Measurements from ENCODE around the gene LRMDA. TPM values are rescaled to one million over a fixed set of nuclear protein-coding genes. Genes with fewer than 3 reads are reported as not detected.

LRMDA gene
- total RNA-seq, 1 donor from 2014 or later = not detected

DNA sequence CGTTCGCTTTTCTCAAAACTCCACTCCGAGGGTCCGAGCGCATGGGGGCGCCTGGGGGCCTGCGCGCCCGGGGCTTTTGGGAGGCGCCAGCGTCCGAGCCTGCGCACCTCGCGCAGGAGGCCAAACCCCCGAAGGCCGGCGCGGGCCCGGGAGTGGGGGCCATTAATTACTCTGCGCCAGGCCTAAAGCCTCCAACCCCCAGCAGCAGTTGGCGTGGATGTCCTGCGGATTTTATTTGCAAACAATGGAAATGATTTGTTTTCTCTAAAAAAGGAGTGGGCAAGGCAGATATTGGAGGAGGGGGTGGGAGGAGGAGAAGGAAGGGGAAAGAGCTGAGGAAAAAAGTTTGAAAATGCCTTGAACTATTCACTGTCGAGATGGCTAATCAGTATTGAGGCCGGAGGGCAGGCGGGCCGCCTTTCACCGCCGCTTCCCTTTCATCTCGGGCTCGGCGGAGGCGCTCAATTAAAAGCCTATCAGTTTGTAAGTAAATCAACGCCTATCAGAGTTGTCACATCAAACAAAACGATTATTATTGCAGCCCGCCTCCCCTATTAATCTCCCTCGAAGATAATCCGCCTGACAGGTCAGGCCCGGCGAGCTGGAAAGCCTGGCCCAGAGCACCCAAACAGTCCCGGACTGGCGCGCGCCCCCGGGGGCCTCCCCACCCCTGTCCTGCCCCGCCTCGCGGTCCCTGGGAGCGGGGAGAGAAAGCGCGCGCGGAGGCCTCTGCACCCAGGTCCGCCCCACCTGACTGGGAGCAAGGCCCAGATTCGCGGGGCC is 26.4 kb upstream of the LRMDA start:
- no peak for DNase-seq (ENCODE audit: low spot score)
- no peak overlapping the region for H3K27ac Mint-ChIP-seq
- intact Hi-C loops (cut with micrococcal nuclease) = loop anchor here (5.0 kb wide), 1 partner anchor 632 kb away; no protein-coding TSS in a partner anchor

DNA sequence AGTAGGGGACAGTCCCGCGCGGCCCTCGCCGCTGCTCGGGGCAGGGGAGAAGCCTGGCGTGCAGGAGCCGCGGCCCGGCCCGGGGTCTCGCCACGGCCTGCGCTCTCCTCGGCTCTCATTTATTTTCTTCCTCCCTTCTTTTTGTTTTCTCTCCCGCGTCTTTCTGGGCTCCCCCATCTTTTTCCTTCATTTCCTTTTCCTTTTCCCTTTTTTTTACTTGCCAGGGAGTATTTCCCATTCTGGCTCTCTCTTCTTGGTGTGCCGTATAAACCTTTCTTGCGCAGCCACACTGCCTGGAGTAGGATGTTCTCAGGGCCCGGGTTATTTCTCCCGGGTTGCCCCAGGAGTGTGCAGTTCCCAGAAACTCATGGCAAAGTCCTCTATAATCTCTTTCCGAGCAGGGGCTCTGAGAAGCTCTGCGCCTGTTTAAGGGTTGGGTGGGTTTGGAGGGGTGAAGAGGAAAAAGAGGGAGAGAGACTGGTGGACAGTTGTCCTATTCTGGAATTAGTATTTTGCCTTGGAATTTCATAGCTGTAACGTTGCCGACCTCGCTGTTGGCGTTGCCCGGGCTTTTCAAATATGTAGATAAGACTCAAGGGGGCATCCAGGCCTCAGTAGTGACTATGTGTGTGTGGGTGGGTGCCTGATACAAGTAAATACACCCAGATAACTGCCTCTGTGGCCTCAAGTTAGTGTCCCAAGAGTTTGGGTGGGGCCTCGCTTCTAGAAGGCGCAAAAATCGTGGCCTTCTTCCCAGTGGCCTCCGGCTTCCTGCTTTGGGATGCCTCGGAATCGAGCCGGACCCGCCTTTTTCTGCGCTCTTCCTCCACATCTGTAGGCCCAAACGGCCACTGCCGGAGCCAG is 25.6 kb upstream of the LRMDA start:
- Mint-ChIP-seq H3K4me1 (ENCODE audit: low read depth) (peaks cover 23% of the 10 kb centered on the region), H3K4me3 (ENCODE audit: low read depth) (no peak overlapping the region), H3K27ac (no peak overlapping the region), H3K27me3 (ENCODE audit: low read depth) (peaks cover 69% of the 10 kb centered on the region), H3K9me3 (no peaks in the 10 kb centered on the region), H3K36me3 (ENCODE audit: low read depth) (no peaks in the 10 kb centered on the region)
- intact Hi-C loops (cut with micrococcal nuclease) = no loop called here
- DNase-seq (ENCODE audit: low spot score) = no peak

More for the DNA sequence above, 26.4 kb upstream of the LRMDA start:
- Mint-ChIP-seq H3K27me3 (ENCODE audit: low read depth) (peaks cover 67% of the 10 kb centered on the region), H3K36me3 (ENCODE audit: low read depth) (no peaks in the 10 kb centered on the region), H3K9me3 (no peaks in the 10 kb centered on the region), H3K4me1 (ENCODE audit: low read depth) (peaks cover 27% of the 10 kb centered on the region), H3K4me3 (ENCODE audit: low read depth) (no peak overlapping the region)

DNA sequence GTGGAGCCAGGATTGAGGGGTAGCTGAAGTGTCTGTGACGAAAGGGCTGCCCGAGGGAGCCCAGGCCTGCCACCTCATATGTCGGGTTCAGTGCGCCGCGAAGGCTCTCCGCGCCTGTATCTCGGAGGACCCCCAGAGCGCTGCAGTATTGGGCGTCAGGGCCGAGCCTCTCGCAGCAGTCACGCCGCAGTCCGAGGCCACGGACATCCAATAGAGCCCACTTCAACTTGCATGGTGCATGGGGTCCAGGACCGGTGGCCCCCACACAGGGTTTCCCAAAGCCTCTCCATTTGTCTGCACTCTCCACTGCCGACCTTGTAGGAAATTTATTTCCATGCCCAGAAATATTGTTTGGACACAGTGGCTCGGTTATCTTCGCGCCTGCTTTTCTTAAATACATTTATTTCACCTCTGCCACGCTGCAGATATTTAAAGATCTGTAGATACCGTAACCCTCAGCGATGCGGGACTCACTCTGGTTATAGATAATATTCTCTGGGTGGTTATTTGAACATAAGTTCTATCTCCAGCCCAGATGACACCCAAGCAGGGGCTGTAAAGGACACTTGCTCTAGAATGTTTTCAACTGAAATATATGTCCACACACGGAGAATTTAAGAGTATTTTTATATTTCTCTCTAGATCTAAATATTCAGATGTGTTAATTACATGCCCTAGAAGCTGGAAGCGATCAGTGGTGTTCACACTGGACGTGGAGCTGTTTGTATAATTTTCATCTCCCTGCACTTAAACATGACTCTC is 24.8 kb upstream of the LRMDA start:
- no peaks in the 10 kb centered on the region for H3K9me3 Mint-ChIP-seq
- intact Hi-C loops (cut with micrococcal nuclease) = no loop called here

DNA sequence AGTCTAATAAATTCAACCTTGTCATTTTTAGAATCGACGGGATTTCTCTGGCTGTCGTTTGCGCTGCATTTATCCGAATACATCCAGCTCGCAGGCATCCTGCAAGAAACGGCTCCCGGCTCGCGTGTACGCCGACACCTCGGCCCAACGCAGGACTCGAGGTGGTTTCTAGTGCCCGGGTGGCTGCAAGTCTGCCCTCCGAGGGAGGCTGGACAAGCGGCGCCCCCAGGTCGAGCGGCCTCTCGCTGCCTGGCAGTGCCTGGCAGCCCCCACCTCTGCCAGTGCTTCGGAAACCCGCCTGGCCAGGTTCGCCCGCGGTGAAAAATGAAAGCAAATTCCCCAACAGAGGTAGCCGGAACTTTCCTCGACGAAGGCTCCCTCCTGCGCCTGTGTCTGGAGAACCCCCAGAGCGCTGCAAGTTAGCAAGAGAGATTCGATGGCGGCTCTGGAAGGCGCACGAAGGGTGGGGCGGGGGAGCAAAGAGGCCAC is 24.2 kb upstream of the LRMDA start:
- no peak overlapping the region for H3K27ac Mint-ChIP-seq
- peaks cover 23% of the 10 kb centered on the region for H3K4me1 Mint-ChIP-seq (ENCODE audit: low read depth)
- no peak for DNase-seq (ENCODE audit: low spot score)
- H3K9me3 Mint-ChIP-seq = no peaks in the 10 kb centered on the region
- intact Hi-C loops (cut with micrococcal nuclease) = no loop called here
- H3K27me3 Mint-ChIP-seq (ENCODE audit: low read depth) = peaks cover 73% of the 10 kb centered on the region
- peak overlapping the region; percentile 49 for H3K4me3 Mint-ChIP-seq (ENCODE audit: low read depth)
- H3K36me3 Mint-ChIP-seq (ENCODE audit: low read depth) = no peaks in the 10 kb centered on the region

More for the DNA sequence above, 24.8 kb upstream of the LRMDA start:
- Mint-ChIP-seq H3K4me3 (ENCODE audit: low read depth) (no peak overlapping the region), H3K36me3 (ENCODE audit: low read depth) (no peaks in the 10 kb centered on the region), H3K4me1 (ENCODE audit: low read depth) (peaks cover 23% of the 10 kb centered on the region), H3K27me3 (ENCODE audit: low read depth) (peaks cover 76% of the 10 kb centered on the region), H3K27ac (no peak overlapping the region)
- no peak for DNase-seq (ENCODE audit: low spot score)

DNA sequence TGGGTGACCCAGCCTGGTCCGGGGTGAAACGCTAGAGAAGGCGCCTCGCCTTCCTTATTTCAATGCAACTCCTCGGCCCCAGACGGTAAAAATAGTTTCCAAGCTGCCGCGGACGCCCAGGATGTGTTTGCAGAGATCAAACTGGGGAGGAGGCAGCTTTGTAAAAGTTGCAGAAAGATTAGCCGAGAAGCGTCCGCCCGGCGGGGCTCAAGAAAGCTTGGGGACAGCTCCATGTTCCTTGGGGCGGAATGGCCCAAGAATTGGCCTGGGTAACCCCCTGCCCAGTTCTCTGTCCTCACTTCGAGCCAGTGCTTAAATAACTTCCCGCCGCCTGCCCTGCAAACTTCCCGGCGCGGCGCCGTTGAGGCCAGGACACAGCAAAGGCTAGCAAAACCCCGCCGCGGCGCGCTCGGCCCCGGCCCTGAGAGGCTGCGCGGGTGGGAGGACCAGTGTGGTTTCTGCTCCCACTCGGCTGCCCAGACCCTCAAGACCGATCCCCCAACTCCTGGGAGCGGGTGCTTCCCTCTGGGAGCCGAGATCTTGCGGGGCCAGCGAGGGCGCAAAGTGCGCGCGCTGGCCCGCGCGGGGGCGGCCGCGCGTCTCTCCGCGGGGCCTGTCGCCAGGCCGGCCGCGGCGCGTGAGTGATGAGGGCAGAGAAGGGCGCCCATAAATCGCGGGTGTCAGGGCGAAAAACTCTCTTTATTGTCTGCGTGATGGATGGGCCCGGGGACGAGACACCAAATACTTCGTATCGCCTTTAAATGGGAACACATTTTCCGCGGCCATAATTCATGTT is 23.5 kb upstream of the LRMDA start:
- H3K27ac Mint-ChIP-seq = no peak overlapping the region
- peaks cover 20% of the 10 kb centered on the region for H3K4me1 Mint-ChIP-seq (ENCODE audit: low read depth)
- intact Hi-C loops (cut with micrococcal nuclease) = no loop called here
- no peak for DNase-seq (ENCODE audit: low spot score)
- no peaks in the 10 kb centered on the region for H3K36me3 Mint-ChIP-seq (ENCODE audit: low read depth)
- H3K27me3 Mint-ChIP-seq (ENCODE audit: low read depth) = peaks cover 72% of the 10 kb centered on the region
- H3K4me3 Mint-ChIP-seq (ENCODE audit: low read depth) = peak overlapping the region; percentile 49
- no peaks in the 10 kb centered on the region for H3K9me3 Mint-ChIP-seq

DNA sequence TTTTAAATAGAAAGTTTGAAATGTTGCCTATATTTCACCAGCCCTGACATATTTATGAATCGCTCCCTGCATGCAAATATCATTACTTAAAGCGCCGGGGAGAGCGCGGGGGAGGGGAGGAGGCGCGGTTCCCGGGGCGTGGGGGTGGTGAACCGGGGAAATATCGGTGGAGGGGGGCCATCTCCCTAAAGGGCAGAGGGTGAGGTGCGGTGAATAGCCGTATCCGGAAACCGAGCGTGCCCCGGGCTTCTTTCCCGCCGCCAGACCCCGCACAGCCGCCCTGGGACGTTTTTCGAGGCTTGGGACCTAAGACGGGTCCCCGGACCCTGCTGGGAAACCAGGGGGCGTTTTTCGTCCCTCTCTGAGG is 22.9 kb upstream of the LRMDA start:
- no peaks in the 10 kb centered on the region for H3K36me3 Mint-ChIP-seq (ENCODE audit: low read depth)
- peaks cover 66% of the 10 kb centered on the region for H3K27me3 Mint-ChIP-seq (ENCODE audit: low read depth)
- no peak for DNase-seq (ENCODE audit: low spot score)
- peak overlapping the region; percentile 41 for H3K4me3 Mint-ChIP-seq (ENCODE audit: low read depth)
- peaks cover 16% of the 10 kb centered on the region for H3K4me1 Mint-ChIP-seq (ENCODE audit: low read depth)
- intact Hi-C loops (cut with micrococcal nuclease) = no loop called here
- no peak overlapping the region for H3K27ac Mint-ChIP-seq
- no peaks in the 10 kb centered on the region for H3K9me3 Mint-ChIP-seq

DNA sequence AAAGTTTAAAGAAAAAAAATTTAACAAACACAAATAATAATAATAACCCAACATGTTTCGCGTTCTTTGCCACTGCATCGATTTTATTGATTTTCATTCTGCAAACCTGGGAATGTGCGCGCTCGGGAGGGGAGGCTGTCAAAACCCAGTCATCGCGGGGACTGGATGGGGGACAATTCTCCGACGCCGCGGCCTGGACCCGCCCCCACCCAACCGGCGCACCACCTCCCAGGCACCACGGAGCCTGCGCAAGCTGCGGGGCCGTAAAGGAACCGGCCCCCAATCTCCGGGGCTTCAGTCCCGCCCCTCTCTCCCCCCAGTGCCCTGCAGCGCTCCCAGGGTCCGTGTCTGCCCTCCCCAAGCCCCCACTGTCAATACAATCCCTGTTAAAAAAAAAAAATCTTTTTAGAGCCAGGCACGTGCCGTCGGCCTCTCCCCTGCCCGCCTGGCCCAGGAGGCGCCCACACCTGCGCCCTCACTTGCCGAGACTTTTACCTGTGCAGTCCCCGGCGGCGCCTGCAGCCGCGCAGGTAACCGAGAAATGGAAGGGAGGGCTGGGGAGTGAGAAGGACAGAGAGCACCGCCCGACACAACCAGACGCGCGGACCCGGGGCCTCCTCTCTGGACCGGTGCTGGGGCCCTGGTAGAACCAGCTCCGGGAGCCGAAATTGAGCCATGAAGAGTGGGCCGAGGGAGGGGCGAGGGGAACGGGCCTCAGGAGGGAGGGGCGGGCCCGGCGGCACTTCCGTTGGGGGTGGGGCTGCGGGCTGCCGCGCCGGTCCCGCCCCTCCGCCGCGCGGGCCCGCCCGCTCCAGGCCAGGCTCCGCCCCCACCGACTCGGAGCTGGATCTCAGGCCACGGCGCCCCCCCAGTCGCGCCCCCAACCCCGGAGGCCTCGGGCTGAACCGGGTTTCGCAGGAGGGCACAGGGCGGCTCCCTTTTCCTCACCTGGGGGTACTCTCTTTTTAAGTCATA is 22.2 kb upstream of the LRMDA start:
- Mint-ChIP-seq H3K4me1 (ENCODE audit: low read depth) (peaks cover 12% of the 10 kb centered on the region), H3K4me3 (ENCODE audit: low read depth) (peak overlapping the region; percentile 66), H3K27ac (no peak overlapping the region), H3K36me3 (ENCODE audit: low read depth) (no peaks in the 10 kb centered on the region), H3K27me3 (ENCODE audit: low read depth) (peaks cover 62% of the 10 kb centered on the region), H3K9me3 (no peaks in the 10 kb centered on the region)
- intact Hi-C loops (cut with micrococcal nuclease) = no loop called here
- DNase-seq (ENCODE audit: low spot score) = no peak

DNA sequence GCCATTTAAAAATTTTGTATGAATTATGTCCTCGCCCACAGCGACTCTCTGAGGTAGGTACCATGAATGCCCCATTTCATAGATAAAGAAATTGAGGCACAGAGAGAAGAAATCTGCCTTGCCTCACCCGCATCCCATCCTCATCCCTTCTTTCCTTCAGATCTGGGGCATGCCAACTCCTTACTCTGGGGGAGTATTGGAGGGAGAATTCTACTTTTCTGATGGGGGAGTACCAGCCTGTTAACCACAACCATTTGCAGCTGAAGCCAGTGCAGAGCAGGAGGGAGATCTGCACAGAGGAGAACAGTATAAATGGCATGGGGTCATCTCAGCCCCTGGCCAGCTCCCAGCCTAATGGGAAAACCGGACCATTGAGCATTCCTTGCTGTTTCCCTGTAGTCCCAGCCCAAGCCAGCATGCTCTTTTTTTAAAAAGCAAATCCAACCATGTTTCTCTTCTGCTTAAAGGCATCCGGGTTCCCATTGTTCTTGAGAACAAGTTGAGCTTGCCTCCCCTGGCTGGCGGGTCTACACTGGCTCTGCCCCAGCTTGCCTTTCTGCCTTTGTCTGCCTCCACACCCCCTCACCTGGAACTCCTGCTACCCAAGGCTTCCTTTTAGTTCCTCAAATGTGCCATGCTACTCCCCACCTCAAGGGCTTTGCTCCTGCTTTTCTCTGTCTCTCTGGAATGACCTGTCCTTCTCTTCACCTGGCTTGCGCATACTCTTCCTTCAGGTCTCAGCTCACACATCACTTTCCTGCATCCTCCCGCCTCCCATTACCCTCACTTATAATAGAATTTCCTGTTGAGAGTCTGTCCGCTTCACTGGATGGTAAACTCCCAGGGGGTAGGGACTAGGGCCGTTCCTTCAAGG is 21.1 kb upstream of the LRMDA start:
- Mint-ChIP-seq H3K27me3 (ENCODE audit: low read depth) (peaks cover 59% of the 10 kb centered on the region), H3K4me3 (ENCODE audit: low read depth) (peak overlapping the region; percentile 66), H3K4me1 (ENCODE audit: low read depth) (peaks cover 12% of the 10 kb centered on the region), H3K9me3 (no peaks in the 10 kb centered on the region), H3K36me3 (ENCODE audit: low read depth) (no peaks in the 10 kb centered on the region), H3K27ac (no peak overlapping the region)
- DNase-seq (ENCODE audit: low spot score) = no peak
- intact Hi-C loops (cut with micrococcal nuclease) = no loop called here

DNA sequence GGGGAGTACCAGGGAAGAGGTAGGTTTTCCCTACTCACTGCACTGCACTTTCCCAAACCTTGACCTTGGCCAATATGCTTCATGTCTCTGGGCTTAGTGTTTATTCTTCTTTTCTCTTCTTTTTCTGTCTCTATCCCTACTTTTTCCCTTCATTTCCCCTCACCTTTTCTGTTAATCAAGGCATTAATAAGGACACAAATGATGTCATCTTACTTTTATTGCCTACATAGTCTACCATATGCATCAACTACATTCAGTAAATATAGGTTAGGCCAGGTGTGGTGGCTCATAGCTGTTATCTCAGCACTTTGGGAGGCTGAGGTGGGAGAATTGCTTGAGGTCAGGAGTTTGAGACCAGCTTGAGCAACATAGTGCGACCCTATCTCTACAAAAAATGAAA is 16.9 kb upstream of the LRMDA start:
- H3K36me3 Mint-ChIP-seq (ENCODE audit: low read depth) = no peaks in the 10 kb centered on the region

DNA sequence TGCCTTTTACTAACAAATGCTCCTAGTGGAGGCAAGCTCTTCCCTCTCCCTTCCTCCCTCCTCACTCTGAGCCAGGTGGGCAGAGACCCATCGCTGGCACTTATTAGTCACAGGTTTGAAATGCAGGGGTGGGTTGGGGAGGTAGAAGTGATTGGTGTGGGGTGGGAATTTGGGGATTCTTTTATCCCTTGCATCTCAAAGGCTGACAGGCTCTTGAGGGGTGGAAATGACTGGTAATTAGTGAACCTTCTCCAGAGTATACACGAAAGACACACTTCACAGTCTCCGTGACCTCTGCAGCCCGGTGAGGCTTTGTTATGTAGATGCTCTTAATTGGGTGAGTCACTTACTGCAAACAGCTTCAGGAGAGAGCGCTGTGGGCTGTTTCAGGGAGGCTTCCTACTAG is 13.9 kb upstream of the LRMDA start:
- H3K27ac Mint-ChIP-seq = no peak overlapping the region
- DNase-seq (ENCODE audit: low spot score) = no peak
- no peaks in the 10 kb centered on the region for H3K4me1 Mint-ChIP-seq (ENCODE audit: low read depth)
- peaks cover 12% of the 10 kb centered on the region for H3K27me3 Mint-ChIP-seq (ENCODE audit: low read depth)
- H3K4me3 Mint-ChIP-seq (ENCODE audit: low read depth) = no peak overlapping the region
- intact Hi-C loops (cut with micrococcal nuclease) = no loop called here
- H3K36me3 Mint-ChIP-seq (ENCODE audit: low read depth) = no peaks in the 10 kb centered on the region
- no peaks in the 10 kb centered on the region for H3K9me3 Mint-ChIP-seq

More for the DNA sequence above, 16.9 kb upstream of the LRMDA start:
- no peak for DNase-seq (ENCODE audit: low spot score)
- H3K27me3 Mint-ChIP-seq (ENCODE audit: low read depth) = peaks cover 37% of the 10 kb centered on the region
- intact Hi-C loops (cut with micrococcal nuclease) = no loop called here
- H3K4me1 Mint-ChIP-seq (ENCODE audit: low read depth) = peaks cover 5% of the 10 kb centered on the region
- H3K9me3 Mint-ChIP-seq = no peaks in the 10 kb centered on the region
- H3K27ac Mint-ChIP-seq = no peak overlapping the region
- no peak overlapping the region for H3K4me3 Mint-ChIP-seq (ENCODE audit: low read depth)
